Central memory CD4-positive, alpha-beta T cell (primary cell): ENCODE results near the gene PLXNA1.

ENCODE experiments used
- DNase-seq: peaks from one replicate; pipeline ENCODE4 v3.0.0; 2022

The PLXNA1 gene

DNA sequence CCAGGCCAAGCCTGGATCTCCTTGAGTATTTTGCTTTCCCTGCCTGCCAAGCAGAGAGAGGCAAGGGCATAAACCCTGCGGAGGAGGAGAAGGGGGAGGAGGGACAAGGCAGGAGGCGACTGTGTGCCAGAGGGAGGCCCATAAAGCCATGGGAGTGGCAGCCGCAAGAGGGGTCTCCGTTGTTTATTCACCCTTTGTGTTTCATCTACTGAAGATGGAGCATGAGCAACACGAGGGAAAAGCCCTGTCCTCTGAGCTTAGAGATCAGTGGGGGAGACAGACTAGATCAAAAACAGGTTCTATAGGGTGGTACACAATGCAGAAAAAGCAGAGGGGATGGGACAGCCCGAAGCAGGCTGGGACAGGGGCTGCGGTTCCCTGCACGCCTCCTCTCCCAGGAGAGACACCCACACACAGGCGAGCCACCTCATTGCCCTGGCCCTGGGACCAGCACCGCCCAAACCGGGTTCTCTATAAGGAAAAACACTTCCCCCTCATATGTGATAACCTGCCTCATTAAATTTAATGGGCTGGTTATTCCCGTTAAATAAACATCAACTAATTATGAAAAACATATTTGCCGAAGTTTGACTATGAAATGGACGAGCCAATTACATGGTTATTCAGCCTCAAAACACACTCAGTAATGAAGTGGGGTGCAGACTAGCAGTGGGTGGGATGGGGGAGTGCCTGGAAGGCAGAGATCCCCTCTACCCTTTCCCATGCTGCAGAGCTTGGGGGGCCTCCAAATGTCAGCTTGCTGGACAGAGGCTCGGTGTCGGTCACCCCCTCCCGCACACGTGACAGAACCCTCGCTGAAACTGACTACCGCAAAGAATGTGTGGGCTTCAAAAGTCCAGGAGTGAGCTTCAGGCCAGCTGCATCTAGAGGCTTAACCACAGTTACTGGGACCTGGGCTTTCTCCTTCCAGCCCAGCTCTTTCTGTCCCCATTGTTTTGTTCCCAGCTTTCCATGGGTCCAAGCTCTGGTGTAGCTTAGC is 14.2 kb upstream of the PLXNA1 start:
- DNase-seq = no peak

DNA sequence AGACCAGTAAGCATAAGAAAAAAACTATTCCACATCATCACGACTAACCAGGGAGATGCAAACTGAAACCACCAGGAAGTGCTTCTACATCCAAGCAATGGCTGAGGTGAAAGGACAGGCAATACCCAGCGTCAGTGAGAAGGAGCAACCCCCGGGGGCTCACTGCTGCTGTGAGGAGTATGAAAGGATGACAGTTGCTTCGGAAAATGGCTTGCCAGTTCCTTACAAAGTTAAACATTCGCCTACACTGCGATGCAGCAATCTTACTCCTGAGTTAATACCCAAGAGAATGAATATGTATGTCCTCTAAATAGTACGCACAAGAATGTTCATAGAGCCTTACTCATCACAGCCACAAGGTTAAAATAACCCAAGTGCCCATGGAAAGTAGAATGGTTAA is 13.3 kb upstream of the PLXNA1 start:
- no peak for DNase-seq

GRCh38 chr3:126970101-126970500 is 12.8 kb upstream of the PLXNA1 start:
- no peak for DNase-seq

DNA sequence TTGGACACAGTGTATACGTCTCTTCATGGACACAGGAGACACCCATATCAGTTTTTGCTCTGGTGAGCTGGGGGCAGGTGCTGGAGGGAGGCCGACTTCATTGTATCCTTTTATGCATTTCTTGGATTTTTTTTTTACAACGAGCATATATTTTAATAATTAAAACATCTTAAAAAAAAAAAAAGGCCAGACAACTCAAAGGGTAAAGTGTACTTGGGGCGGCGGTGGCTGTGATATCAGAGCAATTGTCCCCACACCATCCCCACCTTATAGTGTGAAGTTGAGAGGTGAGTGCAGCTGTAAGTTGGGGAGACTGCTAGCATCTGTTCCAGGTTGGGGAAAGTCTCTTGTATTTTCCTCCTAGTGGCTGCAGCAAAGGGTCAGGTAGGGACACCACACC is 12.0 kb upstream of the PLXNA1 start:
- DNase-seq = no peak

DNA sequence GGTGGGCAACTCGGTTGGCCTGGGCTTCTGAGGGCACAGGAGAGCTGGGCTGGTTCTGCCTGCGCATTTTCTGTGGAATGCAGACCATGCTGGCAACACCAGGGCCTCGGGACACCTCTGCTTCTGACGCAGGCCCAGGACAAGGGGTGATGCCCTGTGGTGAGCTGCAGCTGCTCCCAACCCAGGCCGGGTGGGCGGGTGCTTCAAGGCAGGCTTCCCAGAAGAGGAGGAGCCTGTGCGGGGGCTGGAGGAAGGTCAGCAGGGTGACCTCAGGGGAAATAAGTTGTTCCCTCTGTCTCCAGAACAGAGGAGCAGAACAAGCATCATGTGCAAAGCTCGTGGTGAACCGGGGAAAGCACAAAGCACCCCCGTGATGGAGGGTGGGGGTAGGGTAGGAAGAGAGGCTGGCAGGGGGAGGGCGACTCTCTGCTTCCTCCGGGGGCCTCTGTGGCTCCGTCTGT is 11.0 kb upstream of the PLXNA1 start:
- DNase-seq = no peak

DNA sequence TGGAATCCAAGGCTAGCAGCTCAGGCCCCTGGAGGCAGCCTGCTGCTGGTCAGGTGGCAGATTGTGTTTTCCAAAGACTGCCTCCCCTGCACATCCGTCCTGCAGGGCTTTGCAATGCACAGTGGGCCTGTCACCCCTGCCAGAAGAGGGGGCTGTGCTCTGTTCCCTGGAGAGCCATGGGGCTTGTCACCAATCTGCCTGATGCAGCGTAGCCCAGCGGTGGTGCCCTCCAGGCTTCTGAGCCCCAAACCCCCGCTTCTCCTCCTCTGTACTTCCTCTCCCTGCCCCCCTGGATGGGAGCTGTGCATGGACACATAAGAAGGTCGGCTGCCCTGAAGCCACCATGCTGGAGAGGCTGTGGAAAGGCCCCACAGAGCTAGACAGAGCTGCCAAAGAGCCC is 10.0 kb upstream of the PLXNA1 start:
- no peak for DNase-seq

DNA sequence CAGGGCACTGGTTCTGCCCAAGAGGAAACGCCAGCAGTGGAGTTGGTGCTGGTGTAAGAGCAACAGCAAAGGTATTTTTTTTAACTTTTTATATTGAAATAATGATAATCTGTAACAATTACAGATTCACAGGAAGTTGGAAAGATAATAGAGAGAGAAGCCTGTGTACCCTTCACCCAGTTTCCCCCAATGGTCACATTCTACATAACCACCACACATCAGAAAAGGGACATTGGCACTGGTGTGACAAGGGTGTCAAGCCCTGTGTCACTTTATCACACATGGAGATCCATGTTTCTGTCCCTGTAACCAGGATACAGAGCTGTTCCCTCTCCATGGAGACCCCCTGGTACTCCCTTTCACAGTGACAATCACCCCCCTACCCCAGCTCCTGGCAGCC is 9.1 kb upstream of the PLXNA1 start:
- DNase-seq = no peak

GRCh38 chr3:126974756-126975155 is 8.2 kb upstream of the PLXNA1 start:
- no peak for DNase-seq

DNA sequence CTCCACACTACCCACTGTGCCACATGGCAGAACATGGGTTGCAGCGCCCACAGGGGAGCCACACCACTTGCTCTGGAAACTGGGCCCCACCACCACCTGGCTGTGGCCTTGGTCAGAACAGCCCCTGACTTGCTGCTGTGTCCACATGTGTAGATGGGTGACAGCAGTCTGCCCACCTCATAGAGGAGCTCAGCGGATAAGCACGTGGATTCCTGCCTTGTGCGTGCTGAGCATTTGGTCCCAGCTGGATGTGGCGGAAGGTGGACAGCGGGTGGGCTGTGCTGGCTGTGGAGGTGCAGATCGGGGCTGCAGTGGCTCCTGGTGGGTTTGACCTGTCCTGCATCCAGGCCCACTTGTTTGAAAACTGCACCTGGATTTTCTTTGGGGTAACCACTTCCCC is 6.0 kb upstream of the PLXNA1 start:
- DNase-seq = no peak

- DNase-seq = no peak
These were observed 5.1 kb upstream of the PLXNA1 start for GRCh38 chr3:126977821-126978220.

GRCh38 chr3:126978291-126978690 is 4.6 kb upstream of the PLXNA1 start:
- no peak for DNase-seq

DNA sequence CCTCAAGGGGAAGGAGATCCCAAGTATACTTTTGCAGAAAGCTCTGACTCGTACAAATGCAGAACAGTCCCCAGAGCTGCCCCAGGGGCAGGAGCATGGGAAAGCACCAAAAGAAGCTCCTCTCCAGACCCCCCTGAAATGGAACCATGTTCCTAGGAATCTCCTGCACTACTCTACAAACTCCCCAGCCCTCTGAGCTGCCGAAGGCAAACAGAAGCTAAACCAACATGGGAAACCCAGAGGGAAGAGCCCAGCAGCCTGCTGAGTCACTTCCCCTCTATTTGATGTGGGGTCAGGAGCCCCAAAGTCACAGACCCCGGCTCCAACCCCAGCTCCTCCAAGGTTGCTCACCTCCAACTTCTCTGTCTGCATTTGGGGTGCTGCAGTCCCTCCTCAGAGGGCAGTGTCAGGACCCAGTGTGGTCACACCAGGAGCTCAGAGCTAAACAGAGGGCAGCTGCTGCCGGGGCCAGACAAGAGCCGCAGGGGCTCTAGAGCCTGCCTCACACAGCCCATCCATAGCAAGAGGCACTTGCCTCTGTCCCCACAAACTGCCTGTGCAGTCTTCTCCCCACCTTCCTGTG is 3.8 kb upstream of the PLXNA1 start:
- no peak for DNase-seq

- DNase-seq = no peak
These were observed 2.6 kb upstream of the PLXNA1 start for GRCh38 chr3:126980266-126980811.

GRCh38 chr3:126982126-126982470 is 817 bp upstream of the PLXNA1 start:
- DNase-seq = no peak

- peak; percentile 10 for DNase-seq
These were observed 349 bp downstream of the PLXNA1 start for GRCh38 chr3:126983276-126983652.

GRCh38 chr3:126983653-126984390 is 907 bp downstream of the PLXNA1 start:
- DNase-seq = peak; percentile 21

DNA sequence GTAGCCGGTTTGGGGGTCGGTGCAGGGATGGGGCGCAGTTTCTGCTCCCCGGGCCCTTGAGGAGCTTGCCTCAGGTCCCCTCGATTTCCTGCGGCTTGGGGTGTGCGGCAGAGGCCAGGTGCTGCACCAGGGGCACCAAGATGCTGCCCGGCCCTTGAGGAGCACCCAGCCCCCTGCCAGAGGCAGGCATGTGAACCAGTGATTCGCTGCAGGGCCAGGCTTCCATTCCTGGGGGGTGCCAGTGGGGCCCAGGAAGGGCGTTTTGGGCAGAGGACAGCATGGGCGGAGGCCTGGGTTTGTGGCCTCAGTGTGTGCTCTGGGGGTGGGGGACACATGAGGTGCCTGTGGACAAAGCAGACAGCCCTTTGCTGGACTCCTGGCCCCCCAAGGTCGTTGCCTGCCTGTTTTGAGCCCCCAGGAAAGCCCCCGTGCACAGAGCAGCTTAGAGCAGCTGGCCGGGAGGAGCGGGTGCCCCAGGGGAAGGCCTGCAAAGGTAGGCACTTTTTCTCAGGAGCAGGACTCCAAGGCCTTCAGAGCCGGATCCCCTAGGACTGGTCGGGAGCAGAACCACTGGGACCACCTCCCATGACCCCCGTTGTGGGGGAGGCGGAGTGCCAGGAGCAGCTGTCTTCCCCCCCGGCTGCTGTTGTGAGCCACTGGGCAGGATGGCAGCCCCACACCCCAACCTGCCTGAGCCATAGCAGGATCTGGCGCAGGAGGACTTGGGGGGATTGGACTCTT is 1.6 kb downstream of the PLXNA1 start:
- no peak for DNase-seq

GRCh38 chr3:126985132-126985985 is 2.4 kb downstream of the PLXNA1 start:
- DNase-seq = no peak

- DNase-seq = no peak
These were observed 3.1 kb downstream of the PLXNA1 start for GRCh38 chr3:126986001-126986400.

- no peak for DNase-seq
These were observed 4.2 kb downstream of the PLXNA1 start for GRCh38 chr3:126987129-126987528.

DNA sequence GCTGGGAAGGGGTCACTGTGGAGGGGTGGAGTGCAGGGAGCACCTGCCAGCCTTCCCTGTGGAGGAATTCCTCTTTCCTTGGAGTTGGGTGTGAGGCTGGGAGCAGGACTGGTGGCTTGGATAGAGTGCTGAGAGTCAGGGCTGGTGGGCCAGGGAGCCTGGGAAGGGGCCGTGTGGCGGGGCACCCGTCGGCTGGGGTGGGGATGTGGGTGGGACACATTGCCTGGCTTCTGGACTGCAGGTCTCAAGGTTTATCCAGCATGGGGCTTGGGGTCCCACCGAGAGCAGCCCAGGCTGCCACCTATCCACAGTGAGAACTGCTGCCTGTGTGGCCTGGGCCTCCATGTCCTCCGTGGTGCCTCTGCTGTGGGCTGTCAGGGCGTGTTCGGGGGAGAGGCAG is 4.7 kb downstream of the PLXNA1 start:
- DNase-seq = no peak
